ENCODE measurements around the gene SHISAL2A. TPM values are rescaled to one million over a fixed set of nuclear protein-coding genes. Genes with fewer than 3 reads are reported as not detected.
A peak's percentile ranks its signal among the peaks of the same experiment; 100 is the strongest.

SHISAL2A gene
- total and polyA plus RNA-seq, 2 of the 13 experiments (the other 11 are each of a cell fraction or from before 2014, with no cell fraction given): not detected

DNA sequence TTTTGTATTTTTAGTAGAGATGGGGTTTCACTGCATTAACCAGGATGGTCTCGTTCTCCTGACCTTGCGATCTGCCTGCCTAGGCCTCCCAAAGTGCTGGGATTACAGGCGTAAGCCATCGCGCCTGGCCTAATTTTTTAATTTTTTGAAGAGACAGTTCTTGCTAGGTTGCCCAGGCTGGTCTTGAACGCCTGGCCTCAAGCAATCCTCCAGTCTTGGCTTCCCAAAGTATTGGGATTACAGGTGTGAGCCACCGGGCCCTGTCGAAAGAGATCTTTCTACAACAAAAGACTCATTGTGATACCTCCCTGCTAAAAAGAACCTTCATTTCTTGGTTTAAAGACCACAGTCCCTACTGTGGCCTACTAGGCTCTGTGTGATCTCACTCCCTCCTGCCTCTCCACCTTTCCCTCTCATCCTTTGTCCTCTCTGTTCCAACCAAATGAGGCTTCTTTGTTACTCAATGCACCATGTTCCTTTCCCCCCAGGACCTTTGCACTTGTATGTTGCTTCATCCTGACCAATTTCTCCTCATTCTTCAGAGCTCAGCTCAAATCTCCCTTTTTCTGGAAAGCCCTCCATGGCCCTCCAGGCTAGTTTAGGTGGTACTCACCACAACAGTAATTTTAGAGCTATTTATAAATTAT is 32.3 kb upstream of the SHISAL2A start (continued):
- no peak for TF ChIP-seq SP1 (IDR thresholded peaks at IDR 0.05)
- TF ChIP-seq SP1 (CRISPR knock-in tag; IDR thresholded peaks at IDR 0.05): no peak
- TF ChIP-seq, protein P1, sequence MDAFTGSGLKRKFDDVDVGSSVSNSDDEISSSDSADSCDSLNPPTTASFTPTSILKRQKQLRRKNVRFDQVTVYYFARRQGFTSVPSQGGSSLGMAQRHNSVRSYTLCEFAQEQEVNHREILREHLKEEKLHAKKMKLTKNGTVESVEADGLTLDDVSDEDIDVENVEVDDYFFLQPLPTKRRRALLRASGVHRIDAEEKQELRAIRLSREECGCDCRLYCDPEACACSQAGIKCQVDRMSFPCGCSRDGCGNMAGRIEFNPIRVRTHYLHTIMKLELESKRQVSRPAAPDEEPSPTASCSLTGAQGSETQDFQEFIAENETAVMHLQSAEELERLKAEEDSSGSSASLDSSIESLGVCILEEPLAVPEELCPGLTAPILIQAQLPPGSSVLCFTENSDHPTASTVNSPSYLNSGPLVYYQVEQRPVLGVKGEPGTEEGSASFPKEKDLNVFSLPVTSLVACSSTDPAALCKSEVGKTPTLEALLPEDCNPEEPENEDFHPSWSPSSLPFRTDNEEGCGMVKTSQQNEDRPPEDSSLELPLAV (CRISPR knock-in tag; conservative IDR thresholded peaks at IDR 0.05; ENCODE audit: low read depth): no peak
- TF ChIP-seq HMG20A (CRISPR knock-in tag; IDR thresholded peaks at IDR 0.05; ENCODE audit: borderline replicate concordance): no peak
- TF ChIP-seq MYC (CRISPR knock-in tag; IDR thresholded peaks at IDR 0.05; ENCODE audit: borderline replicate concordance): no peak
- TF ChIP-seq SRF (IDR thresholded peaks at IDR 0.05; ENCODE audit: low read depth, low read length): no peak
- no peak for TF ChIP-seq KLF13 (CRISPR knock-in tag; IDR thresholded peaks at IDR 0.05)
- TF ChIP-seq NCOA5 (CRISPR knock-in tag; IDR thresholded peaks at IDR 0.05): no peak
- no peak for TF ChIP-seq ZNF709 (CRISPR knock-in tag; IDR thresholded peaks at IDR 0.05)
- TF ChIP-seq ZBTB42 (CRISPR knock-in tag; IDR thresholded peaks at IDR 0.05): no peak
- TF ChIP-seq, protein P2, sequence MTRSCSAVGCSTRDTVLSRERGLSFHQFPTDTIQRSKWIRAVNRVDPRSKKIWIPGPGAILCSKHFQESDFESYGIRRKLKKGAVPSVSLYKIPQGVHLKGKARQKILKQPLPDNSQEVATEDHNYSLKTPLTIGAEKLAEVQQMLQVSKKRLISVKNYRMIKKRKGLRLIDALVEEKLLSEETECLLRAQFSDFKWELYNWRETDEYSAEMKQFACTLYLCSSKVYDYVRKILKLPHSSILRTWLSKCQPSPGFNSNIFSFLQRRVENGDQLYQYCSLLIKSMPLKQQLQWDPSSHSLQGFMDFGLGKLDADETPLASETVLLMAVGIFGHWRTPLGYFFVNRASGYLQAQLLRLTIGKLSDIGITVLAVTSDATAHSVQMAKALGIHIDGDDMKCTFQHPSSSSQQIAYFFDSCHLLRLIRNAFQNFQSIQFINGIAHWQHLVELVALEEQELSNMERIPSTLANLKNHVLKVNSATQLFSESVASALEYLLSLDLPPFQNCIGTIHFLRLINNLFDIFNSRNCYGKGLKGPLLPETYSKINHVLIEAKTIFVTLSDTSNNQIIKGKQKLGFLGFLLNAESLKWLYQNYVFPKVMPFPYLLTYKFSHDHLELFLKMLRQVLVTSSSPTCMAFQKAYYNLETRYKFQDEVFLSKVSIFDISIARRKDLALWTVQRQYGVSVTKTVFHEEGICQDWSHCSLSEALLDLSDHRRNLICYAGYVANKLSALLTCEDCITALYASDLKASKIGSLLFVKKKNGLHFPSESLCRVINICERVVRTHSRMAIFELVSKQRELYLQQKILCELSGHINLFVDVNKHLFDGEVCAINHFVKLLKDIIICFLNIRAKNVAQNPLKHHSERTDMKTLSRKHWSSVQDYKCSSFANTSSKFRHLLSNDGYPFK (CRISPR knock-in tag; IDR thresholded peaks at IDR 0.05; ENCODE audit: borderline replicate concordance): no peak
- TF ChIP-seq, protein P3, sequence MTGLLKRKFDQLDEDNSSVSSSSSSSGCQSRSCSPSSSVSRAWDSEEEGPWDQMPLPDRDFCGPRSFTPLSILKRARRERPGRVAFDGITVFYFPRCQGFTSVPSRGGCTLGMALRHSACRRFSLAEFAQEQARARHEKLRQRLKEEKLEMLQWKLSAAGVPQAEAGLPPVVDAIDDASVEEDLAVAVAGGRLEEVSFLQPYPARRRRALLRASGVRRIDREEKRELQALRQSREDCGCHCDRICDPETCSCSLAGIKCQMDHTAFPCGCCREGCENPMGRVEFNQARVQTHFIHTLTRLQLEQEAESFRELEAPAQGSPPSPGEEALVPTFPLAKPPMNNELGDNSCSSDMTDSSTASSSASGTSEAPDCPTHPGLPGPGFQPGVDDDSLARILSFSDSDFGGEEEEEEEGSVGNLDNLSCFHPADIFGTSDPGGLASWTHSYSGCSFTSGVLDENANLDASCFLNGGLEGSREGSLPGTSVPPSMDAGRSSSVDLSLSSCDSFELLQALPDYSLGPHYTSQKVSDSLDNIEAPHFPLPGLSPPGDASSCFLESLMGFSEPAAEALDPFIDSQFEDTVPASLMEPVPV (CRISPR knock-in tag; IDR thresholded peaks at IDR 0.05): no peak
- no peak for TF ChIP-seq SOX5 (CRISPR knock-in tag; IDR thresholded peaks at IDR 0.05; ENCODE audit: borderline replicate concordance)
- TF ChIP-seq SAP130 (CRISPR knock-in tag; IDR thresholded peaks at IDR 0.05; ENCODE audit: low read depth): no peak
- no peak for TF ChIP-seq ZNF841 (CRISPR knock-in tag; IDR thresholded peaks at IDR 0.05; ENCODE audit: borderline replicate concordance)
- TF ChIP-seq MEIS2 (CRISPR knock-in tag; IDR thresholded peaks at IDR 0.05): no peak
- TF ChIP-seq ZNF331 (CRISPR knock-in tag; IDR thresholded peaks at IDR 0.05): peak; percentile 58; the same call in 1 of the 2 replicates
- TF ChIP-seq HHEX (CRISPR knock-in tag; IDR thresholded peaks at IDR 0.05): no peak
- TF ChIP-seq CBX5 (CRISPR knock-in tag; IDR thresholded peaks at IDR 0.05; ENCODE audit: borderline replicate concordance): no peak
- TF ChIP-seq PHF21A (CRISPR knock-in tag; IDR thresholded peaks at IDR 0.05): no peak
- TF ChIP-seq XBP1 (CRISPR knock-in tag; IDR thresholded peaks at IDR 0.05): no peak
- TF ChIP-seq, protein P4, sequence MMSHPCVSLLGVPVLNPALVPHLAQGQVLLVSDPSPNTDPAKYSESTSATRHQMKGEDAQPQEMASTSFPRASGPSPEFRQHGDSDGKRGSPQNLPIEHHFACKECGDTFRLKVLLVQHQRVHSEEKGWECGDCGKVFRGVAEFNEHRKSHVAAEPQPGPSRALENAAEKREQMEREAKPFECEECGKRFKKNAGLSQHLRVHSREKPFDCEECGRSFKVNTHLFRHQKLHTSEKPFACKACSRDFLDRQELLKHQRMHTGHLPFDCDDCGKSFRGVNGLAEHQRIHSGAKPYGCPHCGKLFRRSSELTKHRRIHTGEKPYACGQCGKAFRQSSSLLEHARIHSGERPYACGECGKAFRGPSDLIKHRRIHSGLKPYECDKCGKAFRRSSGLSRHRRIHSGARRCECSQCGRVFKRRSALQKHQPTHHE (CRISPR knock-in tag; IDR thresholded peaks at IDR 0.05; ENCODE audit: borderline replicate concordance): no peak
- TF ChIP-seq TSC22D2 (CRISPR knock-in tag; IDR thresholded peaks at IDR 0.05; ENCODE audit: borderline replicate concordance): no peak
- TF ChIP-seq ZMYM2 (CRISPR knock-in tag; IDR thresholded peaks at IDR 0.05): 0 out of 2 replicates have a peak, but pooled peaks have one; percentile 22
- TF ChIP-seq MAFF (IDR thresholded peaks at IDR 0.05; ENCODE audit: low read depth, low read length): no peak
- TF ChIP-seq BHLHE40 (IDR thresholded peaks at IDR 0.05; ENCODE audit: low read length): no peak
- no peak for TF ChIP-seq ZNF678 (CRISPR knock-in tag; IDR thresholded peaks at IDR 0.05)

All from HepG2 (cell line).